GM18498 (cell line): Measurements from ENCODE around the gene CEACAM6.

Source experiments
- ATAC-seq: cut with Tn5 transposase; IDR thresholded peaks from one replicate; pipeline ENCODE4 v1.9.1; 2021; ENCODE audit warnings: mild to moderate bottlenecking, moderate library complexity; ENCODE audit not compliant: unreplicated experiment

The CEACAM6 gene

DNA sequence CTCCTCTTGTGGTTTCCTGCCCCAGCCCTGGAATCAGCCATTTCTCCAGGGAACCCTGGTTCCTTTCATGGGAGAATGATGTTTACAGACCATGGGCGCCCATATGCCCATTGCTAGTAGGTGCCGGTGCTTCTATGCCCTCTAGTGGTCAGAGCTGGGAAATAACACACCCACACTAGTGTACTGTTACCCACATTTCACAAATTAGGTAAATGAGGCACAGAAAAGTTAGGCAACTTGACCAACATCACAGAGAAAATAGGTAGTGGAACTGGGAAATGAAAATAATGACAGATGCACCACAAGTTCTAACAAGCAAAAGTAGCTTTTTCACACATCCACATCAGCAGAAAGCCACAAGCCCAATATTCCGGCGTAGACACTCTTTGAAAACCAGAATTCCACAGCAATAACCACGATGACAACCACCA lies 39.7 kb downstream of the CEACAM6 start:
- ATAC-seq: peak; percentile 62

DNA sequence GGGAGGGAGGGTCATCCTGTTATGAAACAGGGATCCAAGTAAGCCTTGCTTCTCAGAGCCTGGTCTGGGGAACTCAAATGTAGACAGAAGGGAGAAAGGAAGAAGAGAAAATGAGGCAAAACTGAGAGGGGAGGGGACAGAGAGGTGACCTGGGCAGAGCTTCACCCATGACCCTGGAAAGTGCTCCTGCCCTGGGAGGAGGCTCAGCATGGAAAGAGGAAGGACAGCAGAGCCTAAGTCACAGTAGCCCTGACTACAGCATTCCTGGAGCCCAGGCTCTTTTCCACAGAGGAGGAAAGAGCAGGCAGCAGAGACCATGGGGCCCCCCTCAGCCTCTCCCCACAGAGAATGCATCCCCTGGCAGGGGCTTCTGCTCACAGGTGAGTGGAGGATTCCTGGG lies 41.0 kb downstream of the CEACAM6 start, which contains the start of gene CEACAM3:
Gene CEACAM3, plus strand, starts transcription at position 226 of the 400 bp plus-strand sequence. Its CDS starts 91 bp downstream, at position 317.
- no peak for ATAC-seq

DNA sequence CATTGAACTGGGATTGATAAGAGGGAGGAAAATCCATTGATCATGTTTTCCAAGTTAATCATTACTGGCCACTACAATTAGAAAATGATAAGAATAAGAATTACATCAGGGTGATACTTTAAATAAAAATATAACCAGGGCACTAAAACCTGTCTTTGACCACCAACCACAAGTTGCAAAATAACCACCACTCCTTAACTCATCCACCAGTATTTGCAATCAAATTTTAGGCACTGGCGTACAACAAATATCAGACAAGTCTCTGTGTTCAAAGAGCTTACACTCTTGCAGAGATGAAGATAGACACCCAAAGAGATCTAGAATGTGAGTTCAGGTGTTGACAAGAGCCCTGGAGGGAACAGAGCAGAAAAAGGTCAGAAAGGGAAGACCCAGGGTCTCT lies 41.6 kb downstream of the CEACAM6 start:
- ATAC-seq: no peak

DNA sequence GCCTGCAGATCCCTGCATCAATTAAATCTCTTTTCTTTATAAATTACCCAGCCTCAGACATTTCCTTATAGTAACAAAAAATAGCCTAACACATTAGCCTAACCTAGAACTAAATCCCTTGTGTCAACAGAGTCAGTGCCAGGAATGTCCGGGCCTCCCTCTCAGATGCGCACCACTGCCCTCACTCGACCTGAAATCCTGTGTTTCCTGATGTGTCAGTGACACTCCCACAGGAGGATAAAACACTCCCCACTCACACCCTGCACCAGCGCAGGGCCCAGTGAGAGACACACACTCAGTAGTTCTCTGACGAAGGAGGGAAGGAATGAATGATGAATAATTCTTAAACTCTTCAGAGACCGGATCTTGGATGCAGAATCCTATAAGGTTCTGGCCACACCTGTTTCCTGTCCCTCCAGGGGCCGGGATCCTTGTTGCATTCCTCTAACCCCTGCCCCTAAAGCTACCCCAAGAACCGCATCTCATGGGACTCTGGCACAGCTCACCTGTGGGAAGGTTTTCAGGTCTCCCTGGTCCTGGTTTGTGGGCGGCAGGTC lies 44.2 kb downstream of the CEACAM6 start:
- no peak for ATAC-seq

DNA sequence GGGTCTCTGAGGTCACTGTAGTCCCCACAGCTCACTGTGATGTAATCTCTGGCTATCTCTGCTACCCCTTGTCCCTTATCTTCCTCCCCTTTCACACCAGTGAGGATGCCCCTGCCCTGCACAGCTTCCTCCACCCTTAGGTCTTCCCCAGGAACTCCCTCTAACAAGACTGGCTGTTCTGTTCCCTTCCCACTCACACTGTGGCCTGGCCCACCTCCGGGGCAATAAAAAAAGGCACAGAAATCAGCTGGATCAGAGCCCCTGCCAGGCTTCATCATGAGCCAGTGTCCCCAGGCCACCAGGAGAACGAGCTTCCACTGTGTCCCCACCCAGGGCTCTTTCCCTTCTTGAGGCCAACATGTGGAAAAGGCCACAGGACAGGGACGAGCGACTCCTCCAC lies 45.7 kb downstream of the CEACAM6 start:
- no peak for ATAC-seq

DNA sequence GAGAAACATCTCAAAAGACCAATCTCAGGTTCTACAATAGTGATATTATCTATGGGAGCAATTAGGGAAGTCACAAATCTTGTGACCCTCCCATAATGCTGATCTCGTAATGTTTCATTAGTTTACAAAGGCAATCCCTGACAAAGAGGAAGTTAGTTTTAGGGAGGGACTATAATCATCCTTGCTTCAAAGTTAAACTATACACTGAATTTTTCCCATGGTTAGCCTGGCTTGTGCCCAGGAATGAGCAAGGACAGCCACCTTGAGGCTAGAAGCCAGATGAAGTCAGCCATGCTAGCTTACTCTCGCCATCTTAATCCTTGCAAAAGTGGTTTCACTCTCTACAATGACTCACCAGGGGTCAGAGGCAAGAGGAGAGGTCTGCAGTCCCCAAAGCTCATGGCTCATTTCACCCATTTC lies 46.5 kb downstream of the CEACAM6 start:
- no peak for ATAC-seq

DNA sequence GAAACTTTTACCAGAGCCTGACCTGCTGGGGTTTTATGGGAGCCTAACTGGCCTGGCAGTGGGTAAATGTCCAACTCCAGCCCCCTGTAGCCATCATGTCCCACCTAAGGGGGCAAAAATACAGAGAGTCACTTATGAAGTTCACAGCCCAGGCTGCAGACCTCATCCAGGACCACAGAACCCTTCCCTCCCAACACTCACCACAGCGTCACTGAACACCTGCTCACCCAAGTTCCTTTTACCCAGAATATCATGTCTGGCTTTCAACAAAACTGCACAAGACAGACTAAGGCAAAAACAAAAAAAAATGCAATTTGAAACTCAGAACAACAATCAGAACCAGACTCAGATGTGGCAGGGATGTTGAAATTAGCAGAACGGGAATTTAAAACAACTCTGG lies 47.4 kb downstream of the CEACAM6 start:
- ATAC-seq: no peak

DNA sequence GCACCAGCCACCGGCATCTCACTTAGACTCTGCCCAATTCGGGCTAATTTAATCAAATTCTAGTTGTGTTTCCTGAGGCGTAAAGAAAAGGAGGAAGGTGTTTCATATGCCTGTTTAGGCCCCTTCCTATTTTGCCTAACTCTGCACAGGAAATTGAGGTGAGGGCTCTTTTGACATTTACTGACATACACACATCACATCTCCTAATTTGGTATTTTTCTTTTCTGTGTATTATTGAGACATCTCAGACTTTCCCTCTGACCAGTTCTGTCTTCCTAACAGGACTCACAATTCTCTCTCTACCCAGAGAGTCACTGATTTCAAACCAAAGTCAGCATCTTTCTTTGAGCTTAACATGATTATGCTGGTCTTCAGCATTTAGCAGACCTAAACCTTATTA lies 49.0 kb downstream of the CEACAM6 start:
- ATAC-seq: no peak

DNA sequence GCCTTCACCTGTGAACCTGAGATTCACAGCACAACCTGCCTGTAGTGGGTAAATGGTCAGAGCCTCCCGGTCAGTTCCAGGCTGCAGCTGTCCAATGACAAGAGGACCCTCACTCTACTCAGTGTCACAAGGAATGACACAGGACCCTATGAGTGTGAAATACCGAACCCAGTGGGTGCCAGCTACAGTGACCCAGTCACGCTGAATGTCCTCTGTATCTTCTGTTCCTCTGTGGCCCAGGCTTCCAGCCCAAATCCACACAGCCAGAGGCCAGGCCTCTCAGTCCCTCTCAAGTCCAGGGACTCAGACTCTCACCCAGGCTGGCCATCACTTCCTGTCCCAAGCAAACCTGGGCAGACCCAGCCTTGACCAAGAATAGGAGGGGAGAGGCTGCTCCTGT lies 51.8 kb downstream of the CEACAM6 start:
- no peak for ATAC-seq

DNA sequence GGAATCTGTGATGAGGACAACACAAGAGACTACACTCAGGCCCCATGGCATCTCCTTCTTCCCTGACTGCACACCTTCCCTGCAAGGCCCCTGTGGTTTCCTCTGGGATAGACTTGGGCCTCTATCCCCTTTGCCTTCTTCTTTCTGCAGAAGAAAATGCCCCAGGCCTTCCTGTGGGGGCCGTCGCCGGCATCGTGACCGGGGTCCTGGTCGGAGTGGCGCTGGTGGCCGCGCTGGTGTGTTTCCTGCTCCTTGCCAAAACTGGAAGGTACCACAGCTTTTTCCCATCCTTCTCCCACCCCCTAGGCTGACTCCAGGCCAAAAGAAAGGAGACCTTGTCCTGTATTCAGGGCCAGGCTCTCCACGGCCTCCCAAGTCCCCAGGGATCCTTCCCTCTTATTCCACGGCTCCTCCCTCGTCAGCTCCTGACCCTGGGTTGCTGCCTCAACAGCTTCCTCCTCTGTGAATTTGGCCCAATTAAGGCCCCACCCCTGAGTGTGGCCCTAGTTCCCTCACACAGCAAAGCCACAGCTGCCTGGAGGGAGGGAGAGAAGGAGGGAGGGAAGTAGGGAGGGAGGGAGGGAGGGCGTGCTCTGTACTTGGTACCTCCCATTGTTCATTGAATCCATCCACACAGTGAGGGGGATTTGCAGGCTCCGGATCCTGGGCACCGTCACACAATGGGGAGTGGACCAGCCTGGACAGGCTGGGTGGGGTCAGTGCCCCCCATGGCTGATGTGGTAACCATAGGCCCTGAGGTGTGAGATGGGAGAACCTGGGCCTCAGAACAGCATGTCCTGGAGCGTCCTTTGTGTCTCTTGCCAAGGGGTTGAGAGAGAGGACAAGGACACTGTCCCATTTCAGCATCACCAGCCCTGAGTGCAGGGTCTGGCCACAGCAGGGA lies 53.6 kb downstream of the CEACAM6 start:
- no peak for ATAC-seq

DNA sequence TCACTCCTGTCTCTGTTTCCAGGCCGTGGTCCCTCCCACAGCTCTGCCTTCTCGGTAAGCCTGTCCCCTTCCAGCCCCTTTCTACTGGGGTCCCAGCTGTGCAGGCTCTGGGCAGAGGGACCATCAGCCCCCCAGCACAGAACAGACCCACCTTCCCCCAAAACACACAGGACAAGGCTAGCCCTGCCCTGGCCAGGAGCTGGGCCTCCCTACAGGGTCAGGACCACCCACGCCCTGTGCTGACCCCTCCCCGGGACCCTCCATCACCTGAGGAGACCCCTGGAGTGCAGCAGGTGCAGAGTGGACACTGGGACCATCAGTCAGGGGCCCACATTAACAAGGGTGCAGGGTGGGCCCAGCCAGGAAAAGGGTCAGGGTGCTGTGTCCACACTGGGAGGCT lies 55.0 kb downstream of the CEACAM6 start:
- no peak for ATAC-seq

DNA sequence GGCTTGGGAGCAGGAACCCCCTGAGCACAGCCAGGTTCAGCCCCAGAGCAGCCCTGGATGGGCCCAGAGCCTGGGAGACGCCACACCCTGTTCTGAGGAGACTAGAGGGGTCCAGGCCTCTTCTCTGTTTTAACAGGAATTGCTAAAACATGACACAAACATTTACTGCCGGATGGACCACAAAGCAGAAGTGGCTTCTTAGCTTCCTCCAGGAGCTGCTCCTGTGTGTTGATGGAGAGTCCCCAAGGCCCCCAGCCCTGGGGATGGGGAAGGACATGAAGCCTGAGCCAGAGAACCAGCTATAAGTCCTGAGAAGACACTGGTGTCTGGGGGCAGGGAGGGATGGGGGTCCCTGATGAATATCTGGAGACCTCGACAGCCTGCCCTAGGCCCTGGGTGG lies 55.7 kb downstream of the CEACAM6 start:
- ATAC-seq: no peak

DNA sequence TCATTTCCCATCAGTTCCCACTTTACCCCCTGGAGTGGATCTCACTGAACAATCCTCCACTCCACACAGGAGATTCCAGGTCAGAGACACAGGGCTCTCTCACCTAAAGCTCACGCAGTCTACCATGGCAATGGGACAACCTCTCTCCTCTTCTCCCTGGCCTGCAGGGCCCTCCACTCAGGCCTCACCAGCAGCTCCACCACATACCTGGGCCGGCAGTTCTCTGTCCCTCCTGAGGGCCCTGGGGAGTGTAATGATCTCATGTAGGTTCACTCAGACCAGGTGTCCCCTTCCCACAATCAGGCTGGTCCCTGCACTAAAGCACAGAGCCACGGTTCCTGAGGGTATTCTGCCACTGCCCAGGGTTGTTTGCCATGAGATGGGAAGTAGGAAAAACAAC lies 56.7 kb downstream of the CEACAM6 start:
- ATAC-seq: no peak

DNA sequence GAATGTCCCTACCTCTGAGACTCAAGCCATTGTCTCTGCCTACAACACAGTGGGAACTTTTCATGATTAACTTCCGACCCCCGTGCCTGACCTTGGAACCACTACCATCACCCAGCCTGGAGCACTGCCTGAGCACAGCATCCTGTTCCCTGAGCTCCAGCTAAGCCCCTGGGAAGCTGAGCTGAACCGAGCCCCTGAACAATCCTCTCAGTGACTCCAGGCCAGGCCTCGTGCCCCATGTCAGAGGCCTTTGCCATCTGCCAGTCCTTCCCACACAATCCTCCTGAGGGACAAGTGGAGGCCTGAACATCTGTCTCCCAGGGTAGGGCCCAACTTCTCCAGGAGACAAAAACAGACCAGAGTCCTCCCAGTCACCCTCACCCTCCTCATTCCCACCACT lies 58.6 kb downstream of the CEACAM6 start:
- ATAC-seq: no peak

DNA sequence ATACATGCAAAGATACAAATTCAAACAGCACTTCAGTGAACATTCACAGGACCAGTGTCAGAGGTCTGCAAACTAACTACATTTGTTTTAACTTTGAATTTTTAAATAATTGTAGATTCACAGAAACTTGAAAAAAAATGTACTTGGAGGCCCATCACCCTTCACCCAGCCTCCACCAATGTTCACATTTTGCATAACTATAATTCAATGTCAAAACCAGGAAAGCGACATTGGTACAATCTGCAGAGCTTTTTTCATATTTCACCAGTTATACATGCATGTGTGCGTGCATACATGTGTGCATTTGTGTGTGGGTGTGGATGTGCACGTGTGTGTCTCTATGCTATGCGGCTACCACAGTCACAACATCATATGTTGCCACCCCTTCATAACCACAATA lies 60.0 kb downstream of the CEACAM6 start:
- no peak for ATAC-seq

DNA sequence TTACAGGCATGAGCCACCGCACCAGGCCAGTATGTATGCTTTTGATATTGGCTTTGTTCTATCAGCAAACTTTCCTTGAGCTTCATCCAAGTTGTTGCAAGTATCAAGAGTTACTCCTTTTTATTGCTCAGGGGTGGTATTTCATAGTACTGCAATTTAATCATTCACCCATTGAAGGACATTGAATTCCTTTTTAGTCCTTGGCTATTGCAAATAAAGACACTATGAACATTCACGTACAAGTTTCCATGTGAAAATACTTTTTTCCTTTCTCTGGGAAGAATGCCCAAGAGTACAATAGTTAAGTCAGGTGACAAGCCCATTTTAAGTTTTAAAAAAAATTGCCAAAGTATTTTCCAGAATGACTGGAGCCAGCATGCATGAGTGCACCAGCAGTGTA lies 61.4 kb downstream of the CEACAM6 start:
- no peak for ATAC-seq

DNA sequence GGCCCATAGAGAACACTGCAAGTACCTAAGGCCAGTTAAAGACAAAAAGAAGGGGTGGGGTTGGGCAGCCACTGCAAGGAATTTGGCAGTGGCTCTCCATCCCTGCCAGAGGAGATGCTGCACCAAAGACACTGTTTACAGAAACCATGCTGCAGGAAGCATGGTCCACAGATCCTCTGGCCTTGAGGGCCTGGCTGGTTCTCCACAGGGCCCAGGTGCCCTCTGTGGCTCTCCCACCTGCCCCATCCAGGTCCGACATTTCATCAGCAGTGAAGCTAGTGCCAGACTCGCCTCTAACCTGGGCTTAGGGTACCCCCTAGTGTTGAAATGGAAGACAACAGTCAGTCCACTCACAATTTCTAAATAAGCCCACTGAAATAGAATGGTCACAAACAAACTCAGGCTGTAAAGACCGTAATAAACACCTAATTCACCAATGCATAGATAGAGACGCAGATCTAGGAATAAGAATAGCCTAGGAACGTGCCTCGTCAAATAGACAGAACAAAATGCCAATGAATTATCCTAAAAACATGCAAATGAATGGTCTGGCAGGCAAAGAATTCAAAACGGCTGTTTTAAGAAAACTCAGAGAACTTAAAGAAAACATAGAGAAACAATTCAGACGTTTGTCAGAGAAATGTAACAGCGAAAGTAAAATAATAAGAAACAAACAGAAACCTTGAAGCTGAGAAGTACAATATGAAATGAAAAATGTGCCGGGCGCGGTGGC lies 65.8 kb downstream of the CEACAM6 start:
- ATAC-seq: no peak
